Mammary epithelial cell (primary cell): ENCODE results near the gene SLC22A16.

Source experiments
- CTCF ChIP-seq, 2 donors: IDR thresholded peaks in 1 of 2; conservative IDR thresholded peaks in 1 of 2; 2 replicates each; pipeline ENCODE4 v1.5.1; 2011 to 2012; ENCODE audit warnings: inconsistent platforms in 2 of 2, low read length in 2 of 2, mild to moderate bottlenecking in 2 of 2, control low read depth in 1 of 2, low read depth in 1 of 2; ENCODE audit not compliant: insufficient read depth in 1 of 2; ENCODE audit errors: extremely low read depth in 1 of 2
- EZH2 ChIP-seq: IDR thresholded peaks from 2 replicates; pipeline ENCODE4 v1.6.1; 2012; ENCODE audit warnings: low read length, inconsistent platforms, borderline replicate concordance

- TF ChIP-seq CTCF (conservative IDR thresholded peaks at IDR 0.05 in 1 of 2, IDR thresholded peaks at IDR 0.05 in 1 of 2; ENCODE audit: extremely low read depth in 1 of 2, insufficient read depth in 1 of 2, low read depth in 1 of 2, low read length in 2 of 2) (no peak), EZH2 (no peak)
These were observed 19.5 kb upstream of the SLC22A16 start for GRCh38 chr6:110495949-110496348.
